Measurements from ENCODE around the gene SMAD3. TPM values are rescaled to one million over a fixed set of nuclear protein-coding genes. Genes with fewer than 3 reads are reported as not detected.

Gene SMAD3
- total and polyA plus RNA-seq, 2 donors (not counting 1 experiment from before 2014, with no cell fraction given), result 55.9 to 163 TPM

- Histone ChIP-seq H3K9me3 (ENCODE audit: control extremely low read depth in 1 of 3, control insufficient read depth in 2 of 3, insufficient read depth in 1 of 3, low read length in 2 of 3) (no peaks in the 10 kb centered on the region), H4K20me1 (ENCODE audit: control insufficient read depth, insufficient read depth, low read length, poor library complexity, severe bottlenecking) (peaks cover 30% of the 10 kb centered on the region), H3K27me3 (replicated peaks in 1 of 4; ENCODE audit: control extremely low read depth in 1 of 4, control insufficient read depth in 3 of 4, insufficient read depth in 4 of 4, low read length in 3 of 4) (no peaks in the 10 kb centered on the region), H3K36me3 (replicated peaks in 1 of 2; ENCODE audit: control extremely low read depth in 1 of 2, control insufficient read depth in 1 of 2, extremely low read depth in 1 of 2, insufficient read depth in 2 of 2, low read length in 1 of 2) (no peaks in the 10 kb centered on the region), H3K79me2 (ENCODE audit: control insufficient read depth, insufficient read depth, low read length) (peaks cover 29% of the 10 kb centered on the region), H3K9ac (ENCODE audit: low read length) (peak overlapping the region; percentile 91), H3K4me1 (ENCODE audit: control insufficient read depth in 2 of 2, insufficient read depth in 2 of 2, low read length in 2 of 2) (peaks cover 21 to 38% of the 10 kb centered on the region in 2 donors), H3K4me2 (replicated peaks; ENCODE audit: low read depth, low read length, poor library complexity, severe bottlenecking) (peak overlapping the region; percentile 96), H3K4me3 (ENCODE audit: control extremely low read depth in 1 of 5, extremely low read depth in 1 of 5, insufficient read depth in 1 of 5, low read depth in 2 of 5, low read length in 4 of 5) (peak overlapping the region in 1 of 5 experiments; percentile 99), H3K27ac (ENCODE audit: low read length in 2 of 2) (peak overlapping the region in 1 of 2 donors; percentile 79), H2AFZ (ENCODE audit: insufficient read depth, low read depth, low read length, poor library complexity, severe bottlenecking) (no peak overlapping the region)
- ATAC-seq (ENCODE audit: low read depth) (no peak), DNase-seq (peak; percentile 75)
- WGBS (ENCODE audit: insufficient coverage), result 89% methylated on average over 21 of the region's 33 CpGs
- no peaks in the 10 kb centered on the region for H3K9me3 Mint-ChIP-seq (ENCODE audit: insufficient read depth)
- no peaks in the 10 kb centered on the region for H3K27me3 Mint-ChIP-seq
- ChIA-PET POLR2A (interaction anchor here (0.6 to 1.5 kb wide), 5 partner anchors 8 to 1010 kb away, joined by 3 to 5 read pairs (median 3); no protein-coding TSS in a partner anchor), CTCF (interaction anchor here (1.1 to 1.6 kb wide), 3 partner anchors 17 to 25 kb away, joined by 3 to 5 read pairs (median 4); no protein-coding TSS in a partner anchor)
- intact Hi-C loops (cut with micrococcal nuclease), result loop anchor here (2.0 kb wide), 1 partner anchor 57 kb away; no protein-coding TSS in a partner anchor
- peaks cover 32% of the 10 kb centered on the region for H3K4me1 Mint-ChIP-seq
- TF ChIP-seq EZH2 (IDR thresholded peaks at IDR 0.05; ENCODE audit: borderline replicate concordance, insufficient read depth, low read depth, low read length, poor library complexity, severe bottlenecking), result no peak
- TF ChIP-seq, protein P1, sequence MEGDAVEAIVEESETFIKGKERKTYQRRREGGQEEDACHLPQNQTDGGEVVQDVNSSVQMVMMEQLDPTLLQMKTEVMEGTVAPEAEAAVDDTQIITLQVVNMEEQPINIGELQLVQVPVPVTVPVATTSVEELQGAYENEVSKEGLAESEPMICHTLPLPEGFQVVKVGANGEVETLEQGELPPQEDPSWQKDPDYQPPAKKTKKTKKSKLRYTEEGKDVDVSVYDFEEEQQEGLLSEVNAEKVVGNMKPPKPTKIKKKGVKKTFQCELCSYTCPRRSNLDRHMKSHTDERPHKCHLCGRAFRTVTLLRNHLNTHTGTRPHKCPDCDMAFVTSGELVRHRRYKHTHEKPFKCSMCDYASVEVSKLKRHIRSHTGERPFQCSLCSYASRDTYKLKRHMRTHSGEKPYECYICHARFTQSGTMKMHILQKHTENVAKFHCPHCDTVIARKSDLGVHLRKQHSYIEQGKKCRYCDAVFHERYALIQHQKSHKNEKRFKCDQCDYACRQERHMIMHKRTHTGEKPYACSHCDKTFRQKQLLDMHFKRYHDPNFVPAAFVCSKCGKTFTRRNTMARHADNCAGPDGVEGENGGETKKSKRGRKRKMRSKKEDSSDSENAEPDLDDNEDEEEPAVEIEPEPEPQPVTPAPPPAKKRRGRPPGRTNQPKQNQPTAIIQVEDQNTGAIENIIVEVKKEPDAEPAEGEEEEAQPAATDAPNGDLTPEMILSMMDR (IDR thresholded peaks at IDR 0.05), result no peak
- peak overlapping the region; percentile 73 for H3K27ac Mint-ChIP-seq
- H3K4me3 Mint-ChIP-seq, result peak overlapping the region; percentile 72
Observed at GRCh38 chr15:67063689-67064606, 1.5 kb upstream of the SMAD3 start.
